GM12875 (cell line): ENCODE data around the gene RIPK4.

Experiments
- H3K4me3 ChIP-seq: one replicate; pipeline ENCODE4 v1.5.1; 2011; ENCODE audit warnings: low read depth, low read length, control low read depth
- TF ChIP-seq, protein P1 (sequence below): IDR thresholded peaks from 2 replicates; pipeline ENCODE4 v1.5.1; 2011; ENCODE audit warnings: low read depth, mild to moderate bottlenecking, control low read depth, inconsistent platforms, low read length, moderate library complexity, borderline replicate concordance; ENCODE audit not compliant: insufficient read depth

RIPK4 gene

DNA sequence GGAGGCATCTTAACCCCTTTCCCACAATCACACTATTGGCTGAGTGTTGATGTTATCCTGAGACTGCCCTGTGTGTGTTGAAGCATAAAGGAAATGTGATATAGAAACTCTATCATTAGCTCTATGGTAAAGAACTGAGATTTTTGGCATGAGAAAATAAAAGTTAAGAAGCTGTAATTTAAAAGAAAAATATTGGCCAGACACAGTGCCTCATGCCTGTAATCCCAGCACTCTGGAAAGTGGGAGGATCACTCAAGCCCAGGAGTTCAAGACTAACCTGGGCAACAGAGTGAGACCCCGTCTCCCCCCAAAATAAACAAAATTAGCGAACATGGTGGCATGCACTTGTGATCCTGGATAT is 14.2 kb upstream of the RIPK4 start:
- no peak overlapping the region for H3K4me3 ChIP-seq
- TF ChIP-seq, protein P1, sequence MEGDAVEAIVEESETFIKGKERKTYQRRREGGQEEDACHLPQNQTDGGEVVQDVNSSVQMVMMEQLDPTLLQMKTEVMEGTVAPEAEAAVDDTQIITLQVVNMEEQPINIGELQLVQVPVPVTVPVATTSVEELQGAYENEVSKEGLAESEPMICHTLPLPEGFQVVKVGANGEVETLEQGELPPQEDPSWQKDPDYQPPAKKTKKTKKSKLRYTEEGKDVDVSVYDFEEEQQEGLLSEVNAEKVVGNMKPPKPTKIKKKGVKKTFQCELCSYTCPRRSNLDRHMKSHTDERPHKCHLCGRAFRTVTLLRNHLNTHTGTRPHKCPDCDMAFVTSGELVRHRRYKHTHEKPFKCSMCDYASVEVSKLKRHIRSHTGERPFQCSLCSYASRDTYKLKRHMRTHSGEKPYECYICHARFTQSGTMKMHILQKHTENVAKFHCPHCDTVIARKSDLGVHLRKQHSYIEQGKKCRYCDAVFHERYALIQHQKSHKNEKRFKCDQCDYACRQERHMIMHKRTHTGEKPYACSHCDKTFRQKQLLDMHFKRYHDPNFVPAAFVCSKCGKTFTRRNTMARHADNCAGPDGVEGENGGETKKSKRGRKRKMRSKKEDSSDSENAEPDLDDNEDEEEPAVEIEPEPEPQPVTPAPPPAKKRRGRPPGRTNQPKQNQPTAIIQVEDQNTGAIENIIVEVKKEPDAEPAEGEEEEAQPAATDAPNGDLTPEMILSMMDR = no peak

DNA sequence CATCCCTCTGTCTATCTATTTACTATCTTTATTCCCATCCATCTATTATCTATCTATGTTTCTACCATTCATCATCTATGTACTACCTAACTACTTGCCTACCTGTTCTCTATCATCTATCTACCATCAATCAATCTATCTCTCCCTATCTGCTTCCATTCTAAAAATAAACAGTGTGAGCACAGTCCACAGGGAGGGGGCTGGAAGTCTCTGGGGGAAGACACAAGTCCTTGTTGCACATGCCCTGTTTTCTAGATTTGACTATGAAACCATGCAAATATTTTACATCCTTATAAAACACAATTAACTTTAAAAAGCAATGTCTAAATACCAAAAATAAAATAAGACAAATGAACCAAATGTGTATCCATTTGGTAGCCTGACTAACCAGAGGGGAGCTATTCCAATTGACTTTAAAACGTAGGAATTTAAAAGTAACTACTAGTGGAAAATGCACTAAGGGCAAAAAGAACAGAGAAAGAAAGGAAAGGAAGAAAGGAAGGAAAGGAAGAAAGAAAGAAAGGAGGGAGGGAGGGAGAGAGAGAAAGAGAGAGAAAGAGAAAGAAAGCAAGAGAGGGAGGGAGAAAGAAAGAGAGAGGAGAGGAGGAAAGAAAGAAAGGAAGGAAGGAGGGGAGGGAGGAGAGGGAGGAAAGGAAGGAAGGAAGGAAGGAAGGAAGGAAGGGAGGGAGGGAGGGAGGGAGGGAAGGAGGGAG is 13.6 kb upstream of the RIPK4 start:
- TF ChIP-seq, protein P1 = no peak
- H3K4me3 ChIP-seq = no peak overlapping the region

DNA sequence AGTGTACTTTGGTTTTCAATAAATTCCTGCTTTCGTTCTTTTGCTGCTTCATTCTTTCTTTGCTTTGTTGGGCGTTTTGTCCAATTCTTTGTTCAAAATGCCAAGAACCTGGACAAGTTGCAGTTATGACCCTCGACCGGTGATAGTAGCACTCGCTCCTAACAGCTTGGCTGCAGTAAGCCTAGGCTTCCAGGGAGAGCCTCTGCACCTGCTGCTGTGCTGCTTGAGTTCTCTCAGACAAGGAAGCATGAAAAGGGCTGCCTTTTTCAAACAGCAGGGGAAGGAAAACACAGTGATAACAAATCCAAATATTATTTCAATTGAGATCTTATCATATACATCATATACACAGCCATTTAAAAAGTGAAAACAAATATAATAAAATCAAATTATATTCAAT is 12.8 kb upstream of the RIPK4 start:
- TF ChIP-seq, protein P1 = no peak
- H3K4me3 ChIP-seq = no peak overlapping the region

DNA sequence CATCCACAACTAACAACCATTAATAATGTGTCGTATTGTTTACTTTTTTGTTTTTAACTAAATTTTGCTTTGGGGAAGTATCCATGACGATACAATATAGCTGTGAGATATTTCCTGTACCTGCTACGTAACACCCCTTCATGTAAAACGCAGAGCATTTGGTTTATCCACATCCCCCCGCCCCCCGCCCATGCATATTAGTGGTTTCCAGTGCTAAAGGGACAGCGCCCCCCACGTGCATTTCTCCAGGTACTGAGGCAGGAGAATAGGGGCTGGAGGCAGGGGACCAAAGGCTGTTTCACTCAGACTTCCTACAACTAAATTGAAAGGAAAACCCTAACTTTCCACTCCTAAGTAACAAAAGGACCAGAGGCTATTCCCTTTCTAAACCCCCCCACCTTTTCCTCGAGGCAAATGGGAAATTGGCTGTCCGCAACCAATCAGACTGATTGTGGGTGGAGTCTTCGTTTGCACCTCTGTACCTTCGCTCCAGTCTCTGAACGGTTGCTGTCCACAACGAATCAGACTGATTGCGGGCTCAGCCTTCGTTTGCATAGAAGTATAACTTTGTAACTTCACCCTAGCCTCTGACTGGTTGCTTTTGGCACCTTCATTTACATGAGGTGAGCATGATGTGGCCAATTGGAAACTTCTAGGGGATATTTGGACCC is 12.2 kb upstream of the RIPK4 start:
- no peak overlapping the region for H3K4me3 ChIP-seq
- TF ChIP-seq, protein P1 = no peak

DNA sequence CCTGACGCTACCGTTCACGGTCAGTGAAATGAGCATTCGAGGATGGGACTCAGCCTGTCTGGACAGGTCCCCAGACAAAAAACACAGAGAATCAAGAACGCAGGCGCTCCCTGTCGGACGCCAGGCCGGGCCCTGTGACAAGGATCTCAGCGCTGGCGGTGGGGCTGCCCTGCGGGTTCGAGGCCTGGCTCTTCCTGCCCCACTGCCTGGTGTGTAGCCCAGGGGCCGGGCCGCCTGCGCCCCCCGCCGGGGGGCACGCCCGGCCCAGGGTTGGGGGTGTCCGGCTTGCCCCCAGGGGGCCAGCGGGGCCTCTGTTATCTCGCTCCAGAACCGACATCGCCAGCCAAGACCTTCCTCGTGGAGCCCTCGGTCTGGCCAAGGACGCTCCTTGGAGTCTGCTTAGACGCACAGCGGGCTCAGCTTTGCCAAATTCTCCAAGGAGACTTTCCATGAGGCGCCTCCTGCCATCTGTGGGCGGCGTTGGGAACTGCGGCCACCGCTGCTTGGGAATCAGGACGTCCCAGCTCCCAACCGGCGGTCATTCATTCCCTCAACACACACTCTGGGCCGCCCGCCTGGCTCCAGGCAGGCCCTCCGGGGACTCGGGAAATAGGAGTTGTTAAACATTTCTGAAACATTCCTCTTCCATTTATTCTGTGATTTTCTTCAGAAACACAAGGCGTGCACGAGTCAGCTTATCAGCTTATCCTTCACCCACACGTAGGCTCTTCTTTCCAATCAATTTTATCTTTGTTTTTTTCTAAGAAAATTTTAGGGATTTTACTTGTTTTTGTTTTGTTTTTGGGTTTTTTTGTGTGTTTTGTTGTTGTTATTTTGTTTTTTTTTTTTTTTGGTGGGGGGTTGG is 11.3 kb upstream of the RIPK4 start:
- TF ChIP-seq, protein P1 = peak; percentile 65
- no peak overlapping the region for H3K4me3 ChIP-seq

DNA sequence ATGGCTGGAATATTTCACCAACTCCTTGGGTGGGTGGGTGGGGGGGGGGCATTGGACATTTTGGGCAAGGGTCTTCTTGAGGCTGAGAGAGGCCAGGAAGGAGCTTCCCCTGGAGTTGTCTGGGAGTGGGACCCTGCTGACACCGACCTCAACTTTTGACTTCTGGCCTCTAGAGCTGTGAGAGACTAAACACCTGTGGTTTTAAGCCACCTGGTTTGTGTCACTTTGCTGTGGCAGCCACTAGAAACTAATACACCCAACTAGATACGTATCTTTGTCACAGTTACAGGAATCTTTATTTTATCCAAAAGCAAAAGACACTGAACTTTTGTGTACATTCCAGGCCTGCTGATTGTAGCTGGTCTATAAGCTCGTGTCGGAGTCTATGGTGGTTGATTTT is 9.9 kb upstream of the RIPK4 start:
- H3K4me3 ChIP-seq = no peak overlapping the region
- TF ChIP-seq, protein P1 = no peak

DNA sequence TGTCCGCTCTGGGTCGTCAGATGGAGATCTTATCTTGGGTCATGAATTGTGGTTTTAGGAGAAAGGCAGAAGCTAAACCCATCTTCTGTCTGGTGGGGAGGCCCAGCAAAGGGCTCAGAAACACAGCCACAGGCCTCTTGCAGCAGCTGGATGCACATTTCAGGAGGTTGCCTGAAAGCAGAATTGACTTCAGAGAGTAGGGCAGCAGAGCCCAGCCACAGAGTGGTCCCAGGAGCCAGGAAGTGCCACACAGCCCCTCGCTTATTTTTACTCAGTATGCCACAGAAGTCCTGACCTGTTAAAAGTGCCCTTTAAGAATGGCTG is 8.3 kb upstream of the RIPK4 start:
- TF ChIP-seq, protein P1 = no peak

More for the DNA sequence above, 8.3 kb upstream of the RIPK4 start:
- no peak overlapping the region for H3K4me3 ChIP-seq
